HG03095 (cell line): Measurements from ENCODE around the gene DCLK1.

Experiments used
- ATAC-seq: cut with Tn5 transposase; IDR thresholded peaks from one replicate; pipeline ENCODE4 v1.9.1; 2021; ENCODE audit warnings: moderate library complexity; ENCODE audit not compliant: unreplicated experiment

The DCLK1 gene

DNA sequence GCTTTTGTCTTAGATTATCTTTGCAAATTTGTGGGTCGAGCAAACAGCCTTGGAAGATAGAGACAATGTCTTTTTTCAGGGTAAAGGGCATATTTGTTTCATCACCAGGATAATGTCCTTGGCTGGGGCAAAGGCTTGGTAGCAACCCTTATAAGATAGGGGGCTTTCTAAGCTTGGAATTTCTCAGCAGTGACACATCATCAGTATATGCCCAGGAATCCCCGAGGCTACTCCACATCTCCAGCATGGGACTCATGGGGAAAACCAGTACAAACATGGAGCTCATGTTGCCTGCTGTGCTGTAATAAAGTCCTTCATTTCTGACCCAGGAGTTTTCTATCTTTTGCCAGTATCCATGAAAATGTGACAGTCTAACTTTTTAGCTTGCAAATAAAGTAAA, 77.1 kb downstream of the DCLK1 start:
- ATAC-seq, result no peak

DNA sequence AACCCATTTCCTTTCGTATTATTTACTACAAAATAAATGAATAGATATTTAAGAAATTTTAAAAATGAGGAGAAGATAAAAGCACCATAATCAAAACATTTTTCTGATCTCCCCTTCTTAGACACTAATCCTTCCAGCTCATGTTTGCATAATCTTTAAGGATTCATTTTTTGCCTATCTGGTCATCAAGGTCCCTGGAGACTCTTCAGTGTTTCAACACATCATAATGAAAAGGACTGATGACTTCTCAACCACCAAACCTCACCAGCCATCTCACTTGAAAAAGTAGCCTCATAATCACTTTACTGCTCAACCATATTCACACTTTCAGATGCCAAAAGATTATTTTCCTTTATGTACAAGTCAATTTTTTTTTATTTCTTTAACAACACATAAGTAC, 80.1 kb downstream of the DCLK1 start:
- no peak for ATAC-seq

DNA sequence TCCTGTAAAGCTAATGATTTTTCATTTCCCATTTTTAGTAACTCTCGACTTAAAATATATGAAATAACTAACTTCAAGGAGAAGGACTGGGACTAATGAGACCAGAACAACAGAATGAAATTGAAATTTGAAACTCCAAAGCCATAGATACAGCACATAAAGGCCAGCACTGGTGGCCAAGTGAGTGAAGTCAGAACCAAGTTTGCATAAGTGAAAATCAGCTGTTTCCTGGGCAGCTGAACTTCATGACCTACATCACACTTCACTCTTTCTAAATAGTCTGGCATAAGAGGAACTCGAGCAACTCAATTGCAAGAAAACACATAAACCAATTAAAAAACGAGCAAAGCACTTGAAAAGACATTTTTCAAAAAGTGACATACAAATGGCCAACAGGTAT, 84.5 kb downstream of the DCLK1 start:
- ATAC-seq, result peak; percentile 52

DNA sequence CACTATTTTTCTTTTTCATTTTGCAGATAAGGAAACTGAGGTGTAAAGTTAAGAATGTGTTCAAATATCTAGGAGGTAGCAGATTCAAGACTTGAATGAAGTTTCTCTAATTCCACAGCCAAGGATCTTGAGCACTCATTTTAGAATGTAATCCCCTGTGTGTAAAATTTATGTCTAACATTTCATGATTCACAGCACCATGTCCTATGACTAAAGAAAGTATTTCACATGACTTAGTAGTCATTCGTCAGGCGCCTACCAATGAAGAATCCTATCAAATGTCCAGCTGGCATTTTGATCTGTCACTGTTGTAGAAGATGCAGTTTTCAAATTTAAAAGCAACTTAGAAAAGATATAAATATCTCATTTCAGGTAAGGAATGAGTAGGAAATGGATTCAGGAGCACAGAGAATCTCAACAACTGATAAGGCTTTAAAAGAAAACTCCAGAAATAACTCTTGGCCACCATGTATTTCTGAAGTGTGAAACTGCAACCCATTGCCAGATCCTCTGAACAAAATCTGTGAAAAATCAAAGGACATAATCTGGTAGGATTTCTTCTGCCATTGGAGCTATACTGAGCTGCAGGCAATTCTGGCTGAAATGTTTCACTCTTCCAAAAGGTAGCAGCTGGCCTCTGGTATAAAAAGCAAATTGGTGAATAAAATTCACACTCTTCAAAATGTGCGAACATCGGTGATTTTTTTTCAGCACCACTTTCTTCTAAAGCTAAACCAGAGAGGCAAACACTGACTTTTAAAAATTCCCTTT, 92.2 kb downstream of the DCLK1 start:
- no peak for ATAC-seq

DNA sequence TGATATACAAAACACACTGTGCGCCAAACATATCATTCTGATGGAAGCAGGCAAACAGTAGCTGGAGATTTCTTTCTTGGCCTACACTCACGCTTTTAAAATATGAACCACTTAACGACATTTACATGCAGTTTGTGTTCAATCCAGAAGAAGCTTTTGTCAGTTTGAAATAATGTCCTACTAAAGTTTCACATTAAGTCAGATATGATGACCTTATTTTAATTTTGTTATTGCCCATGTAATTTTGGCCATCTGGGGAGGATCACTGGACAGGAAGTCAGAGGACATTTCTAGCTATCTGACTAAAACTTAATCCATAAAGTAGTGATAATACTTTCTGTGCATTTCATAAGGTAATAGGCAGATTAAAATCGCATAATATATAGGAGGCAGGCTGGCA, 98.1 kb downstream of the DCLK1 start:
- ATAC-seq, result no peak

DNA sequence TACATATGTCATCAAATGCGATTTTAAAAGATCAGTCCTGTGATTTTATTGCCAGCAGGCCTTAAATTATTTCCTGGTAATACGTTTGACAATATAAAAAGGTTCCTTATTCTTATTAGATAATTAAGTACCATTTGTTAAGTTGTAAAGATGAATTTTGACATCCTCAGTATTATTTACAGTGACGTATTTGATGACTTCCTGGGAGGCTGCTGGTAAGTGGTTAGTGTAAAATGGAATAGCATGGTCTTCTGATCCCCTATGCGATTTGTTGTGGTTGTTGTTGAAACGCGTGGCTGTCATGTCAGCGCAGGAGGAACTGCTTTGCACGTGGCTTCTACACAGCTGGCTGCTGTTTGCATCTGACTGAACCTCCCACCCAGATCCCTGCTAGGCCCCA, 99.7 kb downstream of the DCLK1 start:
- no peak for ATAC-seq

DNA sequence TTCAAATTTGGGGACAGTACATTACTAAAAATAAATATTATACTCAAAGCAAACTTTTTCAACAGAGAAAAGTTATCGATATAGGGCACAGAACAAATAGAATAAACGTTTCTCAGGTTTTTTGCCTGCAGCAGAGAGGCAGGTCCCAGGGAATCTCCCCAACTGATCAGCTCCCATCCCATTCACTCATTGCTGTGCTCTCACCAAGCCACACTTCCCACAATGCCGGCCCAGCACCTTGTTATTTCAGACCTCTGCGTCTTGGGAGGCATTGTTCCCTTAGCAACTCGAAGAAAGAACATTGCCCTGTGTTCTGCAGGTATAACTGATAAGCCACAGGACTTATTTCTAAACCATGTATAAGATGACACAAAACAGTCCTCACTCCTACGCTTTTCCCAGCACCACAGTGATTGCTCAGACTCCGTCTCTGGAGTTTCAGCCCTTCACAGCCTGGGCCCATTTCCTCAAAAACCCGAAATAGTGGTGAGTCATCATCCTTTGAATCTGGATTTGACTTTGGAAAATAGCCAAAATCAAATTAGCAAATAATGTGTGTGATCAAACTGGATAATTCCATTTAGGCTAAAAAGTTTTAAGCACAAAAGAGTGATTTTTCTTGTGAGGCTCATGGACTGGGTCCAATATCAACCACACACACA, 100.4 kb downstream of the DCLK1 start:
- ATAC-seq, result no peak

DNA sequence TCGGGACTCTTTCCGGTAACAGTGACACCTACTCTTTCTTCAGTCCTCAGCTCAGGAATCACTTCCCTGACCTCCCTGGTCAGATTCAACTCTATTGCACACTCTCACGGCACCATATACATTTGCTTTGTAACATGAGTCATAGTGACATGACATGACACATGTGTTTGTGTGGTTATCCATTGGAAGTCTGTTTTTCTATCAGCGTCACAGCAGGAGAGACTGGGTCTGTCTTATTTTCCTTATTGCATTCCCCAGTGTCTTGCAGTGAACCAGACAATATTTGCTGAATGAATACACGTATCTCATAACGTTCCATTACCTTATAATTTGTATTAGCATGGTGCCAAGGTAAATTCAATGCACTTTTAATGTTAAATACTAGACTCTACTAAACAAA, 102.0 kb downstream of the DCLK1 start:
- no peak for ATAC-seq

DNA sequence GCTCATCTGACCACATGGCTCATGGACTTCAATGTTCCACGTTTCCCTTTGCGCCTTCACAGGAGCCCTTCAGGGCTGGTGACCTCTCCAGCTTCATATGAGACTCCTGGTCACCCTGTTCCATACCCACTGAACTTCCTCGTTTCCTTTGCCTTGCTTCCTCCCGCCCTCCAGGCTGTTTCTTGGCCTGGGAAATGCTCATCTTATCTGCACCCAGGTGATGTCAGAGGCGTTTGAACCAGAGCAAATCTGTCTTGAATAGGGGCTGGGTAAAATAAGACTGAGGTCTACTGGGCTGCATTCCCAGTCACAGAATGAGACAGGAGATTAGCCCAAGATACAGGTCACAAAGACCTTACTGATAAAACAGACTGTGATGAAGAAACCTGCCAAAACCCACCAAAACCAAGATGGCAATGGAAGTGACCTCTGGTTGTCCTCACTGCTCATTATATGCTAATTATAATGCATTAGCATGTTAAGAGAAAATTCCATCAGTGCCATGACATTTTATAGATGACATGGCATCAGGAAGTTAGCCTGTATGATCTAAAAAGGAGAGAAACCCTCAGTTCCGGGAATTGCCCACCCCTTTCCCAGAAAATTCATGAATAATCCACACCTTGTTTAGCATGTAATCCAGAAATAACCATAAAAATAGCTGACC, 102.7 kb downstream of the DCLK1 start:
- no peak for ATAC-seq

DNA sequence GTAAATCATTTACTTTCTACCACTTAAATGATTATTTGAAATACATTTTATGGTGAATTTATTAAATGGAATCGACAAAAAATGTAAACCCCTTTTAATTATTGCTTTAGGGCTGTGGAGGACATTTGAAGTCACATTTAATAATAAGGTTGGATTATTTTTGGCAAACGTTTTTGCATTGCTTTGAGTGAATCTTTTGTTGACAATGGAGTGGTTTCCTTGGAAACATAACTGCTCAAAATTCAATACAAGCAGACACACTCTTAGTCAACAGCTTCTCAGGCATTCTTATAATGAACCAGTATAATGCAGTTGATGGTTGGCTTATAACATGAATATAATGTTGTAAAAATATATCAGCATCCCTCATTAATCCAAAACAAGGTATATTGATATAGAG, 104.7 kb downstream of the DCLK1 start:
- no peak for ATAC-seq

DNA sequence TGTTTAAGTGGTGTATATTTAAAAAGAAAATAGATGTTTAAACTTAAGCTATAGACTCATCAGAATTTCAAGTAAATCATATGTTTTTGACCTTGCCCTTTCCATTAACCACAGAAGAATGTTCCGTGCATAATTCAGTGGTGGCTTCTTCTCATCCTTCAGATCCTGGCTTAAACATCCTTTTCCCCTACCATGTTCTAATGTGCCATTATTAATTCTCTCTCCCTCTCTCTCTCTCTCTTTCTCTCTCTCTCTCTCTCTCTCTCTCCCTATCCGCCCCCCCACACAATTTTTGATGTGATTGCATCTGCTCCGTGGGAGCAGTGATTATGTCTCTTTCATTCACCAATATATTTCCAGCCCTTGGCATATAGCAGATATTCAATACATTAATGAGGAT, 116.4 kb downstream of the DCLK1 start:
- ATAC-seq, result no peak

DNA sequence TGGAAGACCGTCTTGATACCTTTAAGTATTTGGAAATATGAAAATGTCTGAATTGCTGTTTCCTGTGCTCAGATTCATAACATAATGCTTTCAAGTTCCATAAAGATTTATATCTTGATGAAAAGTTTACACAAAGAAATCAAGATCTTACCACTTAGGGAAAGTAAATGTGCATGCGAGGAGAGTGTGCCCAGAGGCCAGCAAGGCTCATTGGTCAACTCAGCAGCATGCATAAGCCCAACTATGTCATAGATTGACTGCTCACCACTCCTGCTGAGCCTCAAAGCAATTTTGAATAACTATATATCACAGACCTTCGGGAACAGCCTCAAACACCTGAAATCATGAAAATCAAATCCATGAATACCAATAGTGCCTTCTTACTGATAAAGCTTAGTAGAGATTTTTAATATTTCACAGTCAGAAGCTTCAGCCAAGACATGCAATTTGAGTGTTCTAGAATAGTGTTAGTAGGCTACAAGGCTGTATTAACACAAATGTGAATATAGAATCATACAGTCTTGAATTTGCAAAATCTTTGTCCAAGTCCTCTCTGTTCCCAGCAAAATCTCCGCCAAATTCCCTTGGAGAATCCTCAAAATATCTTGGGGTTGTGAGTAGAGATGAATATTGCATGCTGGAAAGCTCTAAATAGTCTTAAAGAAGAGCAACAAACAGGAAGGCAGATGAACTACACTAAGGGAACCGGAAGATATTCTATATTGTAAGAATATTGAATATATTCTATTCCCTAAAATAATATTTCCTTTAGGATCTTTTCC, 124.1 kb downstream of the DCLK1 start:
- no peak for ATAC-seq

DNA sequence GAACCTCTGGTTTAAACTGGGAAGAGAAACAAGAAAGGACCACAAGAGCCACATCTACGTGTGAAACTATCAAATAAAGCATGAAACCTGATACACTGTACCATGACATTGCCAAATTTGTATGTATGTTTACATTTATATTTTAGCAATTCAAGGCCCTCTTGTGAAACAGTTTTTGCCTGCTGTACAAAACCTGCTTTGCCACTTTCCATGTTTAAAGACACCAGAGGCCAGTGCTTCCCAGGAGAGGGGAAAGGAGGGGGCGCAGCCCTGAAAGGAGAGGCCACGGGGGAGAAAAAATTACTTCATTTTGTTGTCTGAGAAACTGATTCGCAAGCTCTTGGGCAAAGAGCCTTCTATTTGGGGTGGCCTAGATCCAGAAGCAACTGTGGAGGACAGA, 124.8 kb downstream of the DCLK1 start:
- ATAC-seq, result no peak

DNA sequence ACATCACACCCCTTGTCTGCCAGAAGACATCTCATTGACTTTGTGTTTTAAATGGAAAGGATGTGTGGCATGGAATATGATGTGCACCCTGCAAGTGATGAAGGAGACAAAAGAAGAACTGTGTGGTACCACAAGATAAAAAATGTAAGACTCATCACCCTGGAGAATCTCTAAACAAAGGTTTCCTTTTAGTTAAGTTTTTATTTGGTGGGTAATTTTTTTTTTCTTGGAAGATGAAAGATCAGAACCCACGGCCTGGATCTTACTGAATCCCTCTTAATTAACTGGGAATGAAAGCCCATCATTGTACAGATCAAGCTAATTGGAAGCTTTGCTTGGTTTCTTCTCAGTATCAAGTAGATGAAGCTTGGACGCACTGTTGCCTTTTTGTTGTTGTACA, 129.6 kb downstream of the DCLK1 start:
- no peak for ATAC-seq

DNA sequence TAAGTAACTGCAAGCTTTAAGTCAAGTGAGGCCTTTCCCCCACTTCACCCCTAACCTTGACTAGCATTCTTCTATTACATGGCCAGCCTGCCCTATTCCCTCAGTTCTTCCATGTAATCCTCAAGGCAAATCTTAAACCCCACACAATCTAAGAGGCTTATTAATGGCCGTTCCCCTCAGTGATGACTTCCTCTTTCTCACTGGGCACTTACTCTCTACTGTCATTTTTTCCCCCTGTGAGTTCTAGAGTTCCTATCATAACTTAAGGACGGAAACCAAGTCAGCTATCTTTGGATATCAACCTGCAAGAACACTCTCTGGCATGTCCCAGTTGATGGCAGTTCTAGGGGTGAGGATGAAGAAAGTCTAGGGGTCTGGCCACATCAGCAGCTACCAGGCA, 131.2 kb downstream of the DCLK1 start:
- ATAC-seq, result no peak

DNA sequence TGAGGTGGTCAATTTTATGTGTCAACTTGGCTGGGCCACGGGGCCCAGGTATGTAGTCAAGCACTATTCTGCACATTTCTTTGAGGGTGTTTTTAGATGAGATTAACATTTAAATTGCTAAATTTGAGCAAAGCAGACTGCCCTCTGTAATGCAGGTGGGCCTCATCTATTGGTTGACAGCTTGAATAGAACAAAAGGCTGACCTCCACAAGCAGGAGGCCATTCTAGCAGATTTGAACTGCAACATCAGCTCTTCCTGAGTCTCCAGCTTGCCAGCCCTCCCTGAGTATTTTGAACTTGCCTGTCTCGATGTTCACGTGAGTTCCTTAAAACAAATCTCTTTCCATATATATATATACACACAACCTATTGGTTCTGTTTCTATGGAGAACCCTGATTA, 134.8 kb downstream of the DCLK1 start:
- no peak for ATAC-seq

DNA sequence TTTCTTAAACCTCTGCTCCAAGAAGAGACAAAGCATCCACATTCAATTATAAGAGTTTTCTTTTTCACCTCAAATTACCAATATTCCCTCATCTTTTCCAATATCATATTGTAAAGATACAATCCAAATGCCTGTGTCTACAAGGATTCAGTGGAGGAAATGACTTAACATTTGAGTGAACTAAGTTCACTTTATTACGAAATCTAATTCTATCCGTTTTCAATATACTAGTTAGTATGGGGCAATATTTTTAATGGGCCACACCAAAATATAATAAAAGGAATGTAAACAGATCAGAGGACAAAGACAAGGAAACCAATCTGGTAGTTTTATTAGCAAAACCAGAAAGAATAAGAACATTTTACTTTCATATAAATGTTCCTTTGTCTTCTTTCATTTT, 136.0 kb downstream of the DCLK1 start:
- no peak for ATAC-seq

DNA sequence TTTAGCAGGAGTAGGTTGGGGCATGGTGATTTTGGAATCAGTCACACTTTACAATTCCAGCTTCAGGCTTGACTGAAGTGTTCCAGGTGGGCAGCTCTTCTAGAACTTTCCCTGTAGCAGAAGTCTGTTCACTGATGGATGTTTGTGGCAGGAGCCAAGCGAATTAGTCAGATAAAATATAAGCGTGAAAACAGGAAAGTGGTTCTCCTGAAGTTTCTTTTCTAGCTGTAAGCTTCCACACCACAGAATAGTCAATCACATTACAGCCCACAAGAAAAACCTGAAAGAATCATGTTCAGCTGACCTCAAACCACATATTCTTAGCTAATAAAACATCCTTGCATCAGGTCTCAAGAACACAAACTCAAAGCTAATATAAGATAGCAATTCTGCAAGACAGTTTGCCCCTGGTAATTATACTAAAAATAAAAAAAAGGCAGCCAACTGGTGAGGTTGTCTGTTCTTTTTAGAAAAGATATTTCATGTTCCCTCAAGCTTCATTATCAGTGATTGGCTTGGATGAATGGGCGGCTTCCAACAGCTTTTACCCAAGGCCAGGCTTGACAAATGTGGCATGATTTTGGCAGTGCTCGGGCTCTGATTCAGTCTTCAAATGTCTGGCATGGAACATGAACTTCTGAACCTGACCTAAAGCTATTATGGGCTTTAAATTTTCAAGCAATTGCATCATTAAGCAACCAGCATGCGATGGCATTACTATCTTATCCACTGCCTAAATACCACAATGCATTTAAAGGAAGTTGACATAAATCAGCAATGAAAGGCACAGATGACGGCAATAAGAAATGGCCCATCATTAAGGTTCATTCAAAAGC, 136.8 kb downstream of the DCLK1 start:
- ATAC-seq, result no peak

DNA sequence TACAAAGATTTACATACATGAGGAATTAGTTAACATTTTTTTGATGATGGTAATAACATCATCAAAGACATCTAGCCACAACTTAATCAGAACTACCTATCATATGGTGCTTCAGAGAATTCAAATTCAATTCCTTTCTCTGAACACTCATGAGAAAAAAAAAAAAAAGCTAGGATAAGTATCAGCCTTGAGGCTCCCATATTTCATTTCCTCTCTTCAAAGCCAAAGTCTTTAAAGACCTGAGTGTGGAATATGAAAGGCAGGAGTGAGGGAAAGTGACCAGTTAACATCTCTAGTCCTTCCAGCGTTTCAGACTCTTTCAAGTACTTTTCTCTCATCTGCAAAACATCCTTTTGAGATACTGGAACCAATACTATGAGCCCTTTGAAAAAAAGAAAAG, 137.5 kb downstream of the DCLK1 start:
- ATAC-seq, result no peak

DNA sequence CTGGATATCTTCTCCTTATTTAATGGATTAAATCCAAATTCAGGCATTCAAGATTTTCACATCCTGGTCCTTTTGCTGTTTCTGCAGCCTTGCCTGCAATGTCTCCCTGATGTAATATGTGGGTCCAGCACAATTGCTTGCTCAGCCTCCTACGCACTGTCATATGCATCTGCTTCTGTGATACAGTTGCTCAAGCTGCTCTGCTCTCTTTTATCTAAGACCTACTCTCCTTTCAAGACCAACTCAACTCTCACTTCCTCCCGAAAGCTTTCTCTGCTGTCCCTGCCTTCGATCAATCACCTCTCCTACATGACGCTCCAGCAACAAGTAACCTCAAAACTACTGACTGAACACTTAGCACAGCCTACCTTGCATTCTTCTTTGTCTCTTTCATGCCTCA, 138.2 kb downstream of the DCLK1 start:
- ATAC-seq, result no peak

DNA sequence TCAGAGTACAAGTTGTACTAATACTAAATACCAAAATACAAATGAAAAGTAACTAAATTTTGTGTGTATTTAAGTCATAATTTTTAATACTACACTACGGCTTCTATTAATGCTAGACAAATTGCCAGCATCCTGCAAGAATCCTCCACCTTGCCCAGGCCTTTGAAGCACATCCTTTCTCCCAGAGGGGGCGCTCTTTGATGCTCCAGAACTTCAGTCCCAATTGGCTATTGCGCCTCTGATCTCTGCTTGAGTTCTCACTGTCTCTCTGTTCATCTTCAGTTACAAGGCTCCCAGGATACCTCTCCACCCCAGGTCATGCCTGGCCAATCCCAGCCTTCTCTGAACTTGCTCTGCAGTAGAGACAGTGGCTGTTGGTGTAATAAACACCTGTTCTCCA, 141.0 kb downstream of the DCLK1 start:
- no peak for ATAC-seq
